Pancreas (tissue), 10 donors: ENCODE data around the gene MROH9. TPM values are rescaled to one million over a fixed set of nuclear protein-coding genes. Genes with fewer than 3 reads are reported as not detected.

Experiments used
- ATAC-seq, 4 donors: fragments of 200-7000 bp; cut with Tn5 transposase; one replicate each; pipeline versions ENCODE4 v1.8.0 to v1.9.1; 2020; ENCODE audit warnings: mild to moderate bottlenecking in 4 of 4, moderate library complexity in 4 of 4
- DNase-seq, 6 donors: peaks; one replicate each; pipeline ENCODE4 v3.0.0-alpha.2; 2020
- FAIRE-seq: peaks from 2 replicates; lab custom pipeline; 2012; peaks lifted over from hg19 to GRCh38; lab: Jason Lieb, UNC
- H3K27ac ChIP-seq, 4 donors: fragments of 200-600 bp; sonication (generic); 1 replicate in 3 of 4; 2 replicates in 1 of 4; pipeline versions ENCODE4 v1.5.0 to v1.8.0; 2020
- H3K27me3 ChIP-seq, 4 donors: fragments of 200-600 bp; one replicate each; pipeline ENCODE4 v1.8.0; 2021
- H3K36me3 ChIP-seq, 3 donors: fragments of 200-600 bp; sonication (generic) in 1 of 3; one replicate each; pipeline versions ENCODE4 v1.5.0 to v1.8.0; 2020 to 2021
- H3K4me1 ChIP-seq, 3 donors: fragments of 200-600 bp; one replicate each; pipeline ENCODE4 v1.8.0; 2021
- H3K4me3 ChIP-seq, 4 donors: fragments of 200-600 bp; sonication (generic) in 2 of 4; one replicate each; pipeline versions ENCODE4 v1.5.0 to v1.8.0; 2020 to 2021
- H3K9me3 ChIP-seq, 4 donors: fragments of 200-600 bp; one replicate each; pipeline ENCODE4 v1.8.0; 2021
- CTCF ChIP-seq, 4 donors: fragments of 200-600 bp; sonication (generic) in 3 of 4; IDR thresholded peaks; one replicate each; pipeline versions ENCODE4 v1.5.0 to v1.8.0; 2021; ENCODE audit warnings: antibody characterized with exemption in 4 of 4
- WGBS, 2 donors: extraction: QIAGEN DNeasy Blood & Tissue Kit; methylation state at CpG; one replicate each; pipeline ENCODE4 v1.1.7; 2013; 5-methylcytosine and 5-hydroxymethylcytosine counted together
- intact Hi-C, 3 donors: fragments of 100-400 bp; cut with DNase I; formaldehyde crosslinking; loops; one replicate each; pipeline versions ENCODE4 v1.11.1 to v1.14.2; 2022
- microRNA-seq, 2 donors: library from miRNA; unstranded; fragments of <30 nt; microRNA quantifications; one replicate each; pipeline versions ENCODE4 to v1.1.0, GENCODE V29; 2019 to 2020
- polyA plus RNA-seq, 2 donors: library from polyadenylated mRNA; stranded (reverse); fragments of 200-250 nt; gene quantifications; one replicate each; pipeline ENCODE4 v1.2.3, GENCODE V29; 2013
- total RNA-seq, 6 donors: library from RNA; stranded (reverse); fragmentation: NEBNext Ultra II Directional in 4 of 6; extraction: Animal tissue kit (Norgen Biotek cat#: 25700) in 4 of 6; gene quantifications; one replicate each; pipeline versions ENCODE4 v1.2.1 to v1.2.4, GENCODE V29; 2021 to 2023
- donor health status: healthy with polysubstance abuse.
- donor health status: DM: no; HTN: no; CAD: no; lungs with moderate emphysema.
- donor health status: DM: no; HTN: no; CAD: no.
- donor health status: control.
- donor health status: control.
- donor health status: Bipolar disorder and iron deficiency.
- donor health status: DM: yes; HTN: yes; CAD: no.
- donor health status: DM: no; HTN: no; CAD: no.
- donor health status: DM: no; HTN: no; CAD: no.
- donor health status: DM: yes; HTN: yes; CAD: no.

Gene MROH9
- total and polyA plus RNA-seq, 8 donors: not detected

DNA sequence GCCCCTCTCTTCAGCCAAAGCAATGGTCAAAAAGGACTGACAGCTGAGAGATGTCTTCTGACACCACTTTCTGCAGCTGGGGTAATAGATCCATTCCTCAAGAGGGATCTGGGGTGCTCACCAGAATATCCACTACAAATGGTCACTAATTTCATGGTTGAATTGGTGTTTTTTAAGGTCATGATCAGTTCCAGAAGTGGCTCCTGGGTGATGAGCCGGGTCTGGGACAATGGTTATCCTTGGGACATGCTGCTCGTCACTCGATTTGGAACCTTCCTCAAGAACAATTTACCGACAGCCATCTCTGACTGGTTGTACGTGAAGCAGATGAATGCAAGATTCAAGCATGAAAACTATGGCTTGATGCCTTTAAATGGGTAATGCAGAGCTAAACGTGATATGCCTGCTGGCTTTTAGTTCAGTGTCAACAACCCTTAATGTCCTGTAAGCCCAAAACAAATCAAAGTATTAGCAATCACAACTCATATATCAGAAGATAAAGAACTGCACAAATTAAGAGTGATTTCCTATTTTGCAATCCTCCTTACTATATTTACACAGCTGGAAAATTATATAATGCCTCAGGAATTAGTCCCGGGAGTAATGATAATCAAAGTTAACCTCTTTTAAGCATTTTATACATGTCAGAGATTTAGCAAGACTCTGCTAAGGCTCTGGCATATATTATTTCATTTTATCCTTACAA lies 175.4 kb downstream of the MROH9 start:
- no peak for FAIRE-seq
- no peak for DNase-seq
- no peak for TF ChIP-seq CTCF (IDR thresholded peaks at IDR 0.05)
- H3K9me3 ChIP-seq: no peaks in the 10 kb centered on the region
- no peak overlapping the region for H3K27ac ChIP-seq
- ATAC-seq: no peak
- WGBS, 2 donors: 41 to 50% methylated on average over 7 of the region's 7 CpGs
- no peaks in the 10 kb centered on the region for H3K4me1 ChIP-seq
- intact Hi-C loops: no loop called here
- H3K27me3 ChIP-seq: no peaks in the 10 kb centered on the region
- no peaks in the 10 kb centered on the region for H3K36me3 ChIP-seq
- no peak overlapping the region for H3K4me3 ChIP-seq

DNA sequence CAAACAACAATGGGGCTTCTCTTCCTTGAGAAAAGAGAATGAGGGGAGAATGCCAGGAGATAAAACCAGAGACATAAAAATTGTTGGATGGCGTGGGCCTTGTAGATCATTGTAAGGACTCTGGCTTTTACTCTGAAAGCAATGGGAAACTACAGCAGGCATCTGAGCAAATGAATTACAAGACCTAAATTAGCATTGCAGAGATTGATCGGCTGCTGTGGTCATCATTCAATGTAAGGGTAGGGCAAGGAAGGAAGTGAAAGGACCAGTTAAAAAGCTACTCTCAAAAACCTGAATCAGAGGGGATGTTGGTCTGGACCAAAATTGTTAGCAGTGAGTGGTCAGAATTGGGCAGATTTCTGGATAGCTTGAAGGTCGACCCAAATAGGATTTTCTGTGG lies 176.8 kb downstream of the MROH9 start:
- no peak for DNase-seq
- TF ChIP-seq CTCF (IDR thresholded peaks at IDR 0.05): no peak
- no peaks in the 10 kb centered on the region for H3K9me3 ChIP-seq
- no peak for FAIRE-seq
- no peaks in the 10 kb centered on the region for H3K4me1 ChIP-seq
- H3K27ac ChIP-seq: no peak overlapping the region
- intact Hi-C loops: no loop called here
- H3K4me3 ChIP-seq: no peak overlapping the region
- H3K36me3 ChIP-seq: no peaks in the 10 kb centered on the region
- ATAC-seq: no peak
- WGBS, 2 donors: 61% methylated on average over 3 of the region's 3 CpGs
- H3K27me3 ChIP-seq: no peaks in the 10 kb centered on the region

- no peak for DNase-seq
- H3K9me3 ChIP-seq: no peaks in the 10 kb centered on the region
- WGBS, 2 donors: 51 to 56% methylated on average over 3 of the region's 3 CpGs
- H3K4me1 ChIP-seq: no peaks in the 10 kb centered on the region
- no peaks in the 10 kb centered on the region for H3K36me3 ChIP-seq
- intact Hi-C loops: no loop called here
- ATAC-seq: no peak
- no peak for TF ChIP-seq CTCF (IDR thresholded peaks at IDR 0.05)
- H3K4me3 ChIP-seq: no peak overlapping the region
- no peak for FAIRE-seq
- H3K27ac ChIP-seq: no peak overlapping the region
- no peaks in the 10 kb centered on the region for H3K27me3 ChIP-seq
Observed at GRCh38 chr1:171113382-171113781, 178.0 kb downstream of the MROH9 start.

Small RNAs within 50 kb of the gene (microRNA-seq; reads per million reads assigned to microRNA genes)
- gene MIR1295A: 0 reads per million in 2 donors
- 0 reads per million in 2 donors for gene MIR1295B

Other genes with a start within 250 kb of the MROH9 start
- 1 to 10 TPM in 3 of 6 donors, under 1 TPM in 3; 0.28 to 1.8 (median 1.0) TPM for gene FMO3, start 155.4 kb downstream of the MROH9 start, total RNA-seq
- gene FMO3, start 155.4 kb downstream of the MROH9 start, polyA plus RNA-seq: 1 to 10 TPM; 2.3 to 4.7 TPM
- gene FMO2, start 249.8 kb downstream of the MROH9 start, total RNA-seq: 1 to 10 TPM; 2.3 to 9.6 (median 5.0) TPM
- 1 to 10 TPM; 5.7 to 7.6 TPM for gene FMO2, start 249.8 kb downstream of the MROH9 start, polyA plus RNA-seq